Stimulated activated CD4-positive, alpha-beta T cell treated with anti-CD3 and anti-CD28 coated beads, TNF-alpha, amount 100 ng/mL, for 1 hour (primary cell): Measurements from ENCODE around the gene RXRB.

Experiments used
- DNase-seq, 3 donors: peaks; one replicate each; pipeline ENCODE4 v3.0.0-alpha.2; 2020; ENCODE audit warnings: low read depth in 3 of 3, low spot score in 1 of 3

The RXRB gene

GRCh38 chr6:33198159-33198852 is 2.2 kb downstream of the RXRB start:
- no peak for DNase-seq

DNA sequence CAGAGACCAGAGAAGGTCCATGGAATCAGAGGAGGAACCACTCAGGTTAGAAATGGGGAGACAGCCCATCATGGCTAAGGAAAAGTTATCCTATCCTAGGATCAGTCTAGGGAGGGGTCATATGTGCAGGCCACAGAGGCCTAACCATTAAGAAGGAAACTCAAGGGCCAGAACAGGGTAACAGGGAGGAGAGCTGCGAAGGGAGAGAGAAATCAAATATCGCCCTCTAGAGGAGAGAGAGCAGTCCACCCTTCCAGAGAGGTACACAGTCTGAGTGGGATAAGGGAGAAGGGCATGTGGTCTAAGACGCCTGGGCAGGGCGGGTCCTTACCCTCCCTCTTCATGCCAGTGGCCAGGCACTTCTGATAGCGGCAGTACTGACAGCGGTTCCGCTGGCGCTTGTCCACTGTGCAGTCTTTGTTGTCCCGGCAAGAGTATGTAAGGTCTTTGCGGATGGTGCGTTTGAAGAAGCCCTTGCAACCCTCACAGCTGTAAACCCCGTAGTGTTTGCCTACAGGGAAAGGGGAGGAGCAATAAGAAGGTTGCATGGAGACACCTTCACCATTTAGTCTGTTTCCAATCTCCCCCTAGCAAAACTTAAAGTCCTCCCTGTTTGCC is 2.9 kb downstream of the RXRB start:
- DNase-seq: no peak

DNA sequence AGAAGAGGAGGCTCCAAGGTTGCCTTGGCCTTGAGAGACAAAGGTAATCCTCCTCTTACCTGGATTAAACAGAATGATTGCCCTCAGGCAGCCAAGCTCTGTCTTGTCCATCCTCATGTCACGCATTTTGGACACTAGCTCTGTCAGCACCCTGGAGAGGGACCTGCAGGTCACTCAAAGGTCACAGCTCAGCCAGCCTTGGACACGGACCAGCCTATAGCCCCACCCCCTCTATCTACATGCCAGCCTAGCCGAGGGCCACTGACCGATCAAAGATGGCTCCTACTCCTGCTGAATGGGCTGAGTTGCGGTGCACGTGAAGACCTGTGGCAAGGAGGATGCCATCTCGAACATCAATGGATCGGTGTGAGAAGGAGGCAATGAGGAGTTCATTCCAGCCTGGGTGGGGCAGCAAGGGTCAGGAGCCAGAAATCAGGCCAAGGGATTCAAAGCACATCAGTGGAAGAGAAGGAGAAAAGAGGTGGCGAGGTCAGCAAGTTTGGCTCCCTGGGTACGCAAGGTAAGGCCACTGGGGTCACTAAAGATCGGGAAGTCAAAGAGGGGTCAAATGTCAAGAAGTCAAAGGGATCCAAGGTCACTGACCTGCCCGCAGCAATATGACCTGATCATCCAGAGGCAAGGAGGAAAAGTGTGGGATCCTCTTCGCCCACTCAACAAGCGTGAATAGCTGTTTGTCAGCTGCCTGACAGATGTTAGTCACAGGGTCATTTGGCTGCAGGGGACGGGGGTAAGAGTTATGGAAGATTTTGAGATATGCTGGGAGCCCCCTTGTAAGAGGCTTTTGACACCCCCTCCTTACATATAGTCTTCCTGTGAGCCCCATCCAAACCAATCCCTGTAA is 4.9 kb downstream of the RXRB start:
- no peak for DNase-seq

DNA sequence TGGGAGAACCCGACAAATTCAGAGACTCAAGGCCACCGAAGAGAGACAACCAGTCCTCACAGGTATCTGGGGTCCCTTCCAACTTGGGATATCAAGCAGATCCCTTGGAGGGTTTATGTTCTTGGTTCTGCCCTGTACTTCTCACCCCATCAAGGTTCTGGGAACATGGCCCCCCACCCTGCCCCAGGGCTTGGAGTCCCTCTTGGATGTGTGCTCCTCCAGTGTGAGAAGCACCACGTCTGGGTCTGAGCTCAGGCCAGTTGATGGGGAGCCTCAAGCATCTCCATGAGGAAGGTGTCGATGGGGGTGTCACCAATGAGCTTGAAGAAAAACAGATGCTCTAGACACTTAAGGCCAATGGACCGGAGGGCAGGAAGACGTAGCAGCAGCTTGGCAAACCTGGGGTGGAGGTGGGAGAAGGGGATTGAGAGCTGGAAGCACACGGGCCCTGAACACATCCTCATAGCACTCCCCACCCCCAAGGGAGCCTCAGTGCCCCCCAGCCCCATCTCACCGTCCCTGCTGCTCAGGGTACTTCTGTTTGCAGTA is 6.0 kb downstream of the RXRB start:
- no peak for DNase-seq

GRCh38 chr6:33193619-33194018 is 6.8 kb downstream of the RXRB start:
- DNase-seq: no peak

GRCh38 chr6:33192671-33193602 is 7.5 kb downstream of the RXRB start:
- DNase-seq: peak in 1 of 3 donors; percentile 30

DNA sequence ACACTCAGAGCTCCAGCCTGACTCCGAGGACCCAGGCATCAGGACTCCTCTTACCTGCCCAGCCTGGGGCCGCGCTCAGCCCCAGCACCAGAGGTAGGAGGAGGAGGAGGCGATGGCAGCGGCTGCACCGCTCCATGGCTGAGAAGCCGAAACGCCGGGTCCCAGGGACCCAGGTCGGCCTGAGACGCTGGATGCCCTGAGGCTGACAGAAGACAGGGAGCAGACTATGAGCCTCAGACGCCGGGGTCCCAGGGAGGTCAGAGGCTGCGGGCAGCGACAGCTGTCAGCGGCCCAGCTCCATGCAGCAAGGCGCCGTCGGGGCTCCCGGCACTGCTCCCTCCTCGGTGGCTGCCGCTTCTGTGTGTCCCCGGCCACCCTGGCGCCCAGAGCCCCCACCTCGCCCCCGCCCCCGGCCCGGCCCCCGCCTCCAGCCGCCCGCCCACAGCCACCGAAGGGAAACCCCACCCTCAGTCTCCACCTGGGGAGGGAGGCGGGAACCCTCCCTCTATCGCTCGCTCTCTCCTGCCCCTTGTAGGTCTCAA is 8.3 kb downstream of the RXRB start, which contains the start of gene COL11A2:
Gene COL11A2 (minus strand): TSS at position 363 of the 542 bp plus-strand sequence. CDS start 227 bp downstream, at position 136.
- no peak for DNase-seq

GRCh38 chr6:33191383-33192104 is 8.9 kb downstream of the RXRB start:
- no peak for DNase-seq

DNA sequence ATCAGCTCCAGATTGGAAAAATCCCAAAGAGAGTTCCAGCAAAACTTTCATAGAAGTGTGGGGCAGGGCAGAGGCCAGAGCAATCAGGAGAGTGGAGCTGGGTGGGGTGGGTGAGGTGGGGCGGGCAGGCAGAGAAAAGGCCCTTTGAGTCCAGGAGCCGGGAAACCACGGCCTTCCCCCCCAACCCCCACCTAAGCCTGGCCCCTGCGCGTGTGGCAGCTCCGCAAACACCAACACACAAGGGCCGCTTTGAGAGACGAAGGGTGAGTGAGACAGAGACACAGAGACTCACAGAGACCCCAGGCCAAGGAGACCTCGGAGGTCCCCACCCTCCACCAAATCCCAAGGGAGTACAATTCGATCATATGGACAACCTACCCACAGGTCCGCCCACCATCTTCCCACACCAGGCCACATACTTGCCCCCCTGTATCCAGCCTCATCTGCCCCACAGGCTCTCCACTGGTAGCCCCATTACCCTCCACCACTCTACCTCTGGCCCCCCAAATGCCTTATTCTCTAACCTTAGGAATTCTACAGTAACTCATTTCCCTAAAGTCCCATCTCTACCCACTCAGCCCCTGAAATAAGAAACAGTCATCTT is 9.9 kb downstream of the RXRB start:
- no peak for DNase-seq

DNA sequence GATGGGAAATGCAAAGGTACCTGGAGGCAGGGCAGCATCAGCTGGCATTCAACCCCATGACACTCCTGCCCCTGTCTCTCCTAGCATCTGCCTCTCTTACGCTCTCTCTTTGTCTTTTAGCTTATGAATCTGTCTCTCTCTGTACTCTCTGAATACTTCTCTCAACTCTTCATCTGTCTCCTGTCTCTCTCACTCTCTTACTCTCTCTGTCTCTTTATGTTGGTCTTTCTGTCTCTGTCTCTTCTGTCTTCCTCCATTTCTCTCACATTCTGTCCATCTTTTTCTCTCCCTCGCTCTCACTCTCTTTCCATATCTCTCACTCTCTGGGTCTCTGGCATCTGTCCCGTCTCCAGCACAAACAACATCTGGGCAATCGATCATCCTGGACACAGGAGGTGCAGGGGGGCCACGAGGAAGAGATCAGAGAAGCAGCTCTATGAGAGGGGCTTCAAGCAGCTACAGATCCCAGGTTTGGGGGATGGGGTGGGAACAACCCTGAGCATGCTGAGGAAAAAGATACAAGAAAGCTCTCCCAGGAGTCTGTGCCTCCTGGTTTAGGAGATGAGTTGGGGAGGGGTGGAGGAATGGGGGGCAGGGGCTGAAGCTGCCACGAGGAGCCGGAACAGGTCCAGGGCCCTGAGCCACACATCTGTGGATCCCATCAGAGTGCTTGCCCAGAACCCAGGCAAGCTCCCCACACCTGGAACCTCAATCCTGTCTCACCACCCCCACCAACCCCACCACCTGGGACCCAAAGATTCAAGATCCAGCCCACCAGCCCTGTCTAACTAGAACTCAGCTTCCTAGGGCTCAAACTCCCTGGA is 10.6 kb downstream of the RXRB start:
- DNase-seq: no peak

- no peak for DNase-seq
These were observed 11.3 kb downstream of the RXRB start for GRCh38 chr6:33189164-33189563.

GRCh38 chr6:33187809-33188208 is 12.7 kb downstream of the RXRB start:
- no peak for DNase-seq

DNA sequence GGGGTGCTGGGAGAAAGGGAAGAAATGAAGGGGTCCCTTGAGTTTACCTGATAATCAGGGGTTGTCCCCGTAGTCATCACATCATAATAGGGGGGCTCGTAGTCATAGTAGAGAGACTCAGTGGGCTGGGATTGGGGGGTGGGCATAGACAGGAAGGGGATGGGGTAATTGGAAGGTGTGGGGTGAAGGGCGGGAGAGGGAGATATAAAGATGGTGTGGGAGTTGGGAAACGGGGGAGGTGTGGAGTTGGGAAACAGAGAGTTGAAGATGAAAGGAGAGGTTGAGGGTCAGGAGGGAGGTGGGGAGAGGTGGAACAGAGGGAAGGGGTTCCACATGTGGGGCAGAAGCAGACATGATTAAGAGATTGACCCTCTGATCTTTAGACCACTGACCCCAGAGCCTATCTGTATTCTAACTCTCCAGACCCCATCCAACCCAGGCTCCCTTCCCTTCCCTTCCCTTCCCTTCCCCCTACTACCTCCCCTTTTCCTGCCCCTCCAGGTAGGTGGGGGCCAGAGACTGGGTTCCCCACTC is 14.7 kb downstream of the RXRB start:
- DNase-seq: no peak

- DNase-seq: no peak
These were observed 15.3 kb downstream of the RXRB start for GRCh38 chr6:33185190-33185589.

DNA sequence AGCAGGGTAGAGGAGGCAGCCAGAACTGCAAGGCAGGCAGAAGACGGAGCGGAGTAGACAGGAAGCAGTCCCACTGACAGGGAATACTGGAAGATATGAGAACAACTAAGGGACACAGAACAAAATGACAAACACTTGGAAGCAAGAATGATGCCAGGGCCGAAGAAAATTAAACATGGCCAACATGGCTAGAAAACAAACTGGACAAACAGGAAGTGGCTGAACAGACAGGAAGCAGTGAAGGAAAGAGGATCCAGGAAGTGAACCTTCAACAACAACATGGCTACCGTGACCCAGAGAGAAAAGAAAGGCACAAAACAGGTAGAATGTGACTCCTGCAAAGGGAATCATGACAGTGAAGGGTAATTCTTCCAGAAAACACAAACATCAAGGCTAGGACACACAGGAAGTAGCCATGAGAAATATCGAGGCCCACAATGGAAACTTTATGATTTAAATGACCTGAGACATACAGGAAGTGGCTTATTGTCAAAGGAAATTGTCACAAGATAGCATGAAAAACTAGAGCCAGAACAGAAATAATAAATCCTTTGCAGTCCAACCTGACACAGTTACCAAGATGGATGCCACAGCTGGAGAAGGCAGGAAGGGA is 17.3 kb downstream of the RXRB start:
- DNase-seq: no peak

- DNase-seq: no peak
These were observed 19.3 kb downstream of the RXRB start for GRCh38 chr6:33181141-33181540.

DNA sequence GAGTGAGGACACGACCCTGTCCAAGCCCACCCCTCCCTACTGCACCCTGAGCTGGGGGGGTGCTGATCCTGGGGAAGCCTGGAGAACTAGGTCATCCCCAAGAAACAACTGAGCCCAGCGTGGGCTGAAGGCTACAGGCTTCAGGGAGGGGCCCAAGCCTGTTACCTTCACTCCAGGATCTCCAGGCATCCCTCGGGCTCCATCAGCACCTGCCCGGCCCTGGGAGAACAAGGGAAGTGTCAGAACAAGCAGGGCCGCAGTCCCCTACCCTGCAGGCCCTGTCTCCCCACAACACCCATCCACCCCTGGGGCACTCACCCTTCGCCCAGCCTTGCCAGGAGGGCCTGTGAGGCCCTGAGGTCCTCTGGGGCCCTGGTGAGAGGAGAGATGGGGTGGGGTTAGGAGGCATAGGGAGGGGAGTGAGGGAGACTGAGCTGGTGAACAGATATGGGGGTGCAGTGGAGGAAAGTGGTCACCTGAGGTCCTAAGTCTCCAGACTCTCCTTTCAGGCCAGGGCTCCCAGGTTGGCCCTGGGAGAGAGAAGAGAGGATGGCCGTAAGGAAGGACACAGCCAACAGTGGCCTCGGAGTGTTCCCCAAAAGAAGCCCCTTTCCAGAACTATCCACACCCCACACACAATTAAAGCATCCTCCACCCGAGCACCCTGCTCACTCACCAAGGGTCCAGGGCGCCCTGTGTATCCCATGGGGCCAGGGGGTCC is 21.6 kb downstream of the RXRB start:
- DNase-seq: no peak
